Lower leg skin (tissue), 4 donors: Measurements from ENCODE around the gene PSME4. TPM values are rescaled to one million over a fixed set of nuclear protein-coding genes. Genes with fewer than 3 reads are reported as not detected.

Source experiments
- DNase-seq, 2 donors: peaks; one replicate each; pipeline ENCODE4 v3.0.0-alpha.2; 2019; ENCODE audit warnings: low spot score in 2 of 2
- H3K4me3 ChIP-seq: fragments of 200-600 bp; sonication (generic); 2 replicates; pipeline ENCODE4 v1.5.1; 2017; ENCODE audit warnings: mild to moderate bottlenecking, low read depth; ENCODE audit not compliant: poor library complexity, severe bottlenecking
- POLR2A ChIP-seq, 2 donors: fragments of 450-650 bp; IDR thresholded peaks; one replicate each; pipeline ENCODE4 v1.6.1; 2016 to 2017; ENCODE audit warnings: antibody characterized with exemption in 2 of 2, mild to moderate bottlenecking in 1 of 2, moderate library complexity in 1 of 2
- WGBS, 2 donors: methylation state at CpG; one replicate each; pipeline ENCODE4 v1.1.5; 2018; 5-methylcytosine and 5-hydroxymethylcytosine counted together
- intact Hi-C: fragments of 100-400 bp; cut with DNase I; formaldehyde crosslinking; loops from one replicate; pipeline ENCODE4 v1.15.0; 2023; ENCODE audit warnings: low total_unique reads
- total RNA-seq, 4 donors: library from RNA; depleted of rRNA; stranded (reverse); fragments of >200 nt; gene quantifications; one replicate each; pipeline ENCODE4 v1.1.0, GENCODE V29; 2016
- TF ChIP-seq, protein P1 (sequence below), 3 donors: fragments of 450-650 bp; IDR thresholded peaks; one replicate each; pipeline ENCODE4 v1.5.1; 2016; ENCODE audit warnings: antibody characterized with exemption in 3 of 3, mild to moderate bottlenecking in 3 of 3, moderate library complexity in 2 of 3

Gene PSME4
- total RNA-seq, 4 donors from 2014 or later: 29.7 to 42.2 (median 32.6) TPM

DNA sequence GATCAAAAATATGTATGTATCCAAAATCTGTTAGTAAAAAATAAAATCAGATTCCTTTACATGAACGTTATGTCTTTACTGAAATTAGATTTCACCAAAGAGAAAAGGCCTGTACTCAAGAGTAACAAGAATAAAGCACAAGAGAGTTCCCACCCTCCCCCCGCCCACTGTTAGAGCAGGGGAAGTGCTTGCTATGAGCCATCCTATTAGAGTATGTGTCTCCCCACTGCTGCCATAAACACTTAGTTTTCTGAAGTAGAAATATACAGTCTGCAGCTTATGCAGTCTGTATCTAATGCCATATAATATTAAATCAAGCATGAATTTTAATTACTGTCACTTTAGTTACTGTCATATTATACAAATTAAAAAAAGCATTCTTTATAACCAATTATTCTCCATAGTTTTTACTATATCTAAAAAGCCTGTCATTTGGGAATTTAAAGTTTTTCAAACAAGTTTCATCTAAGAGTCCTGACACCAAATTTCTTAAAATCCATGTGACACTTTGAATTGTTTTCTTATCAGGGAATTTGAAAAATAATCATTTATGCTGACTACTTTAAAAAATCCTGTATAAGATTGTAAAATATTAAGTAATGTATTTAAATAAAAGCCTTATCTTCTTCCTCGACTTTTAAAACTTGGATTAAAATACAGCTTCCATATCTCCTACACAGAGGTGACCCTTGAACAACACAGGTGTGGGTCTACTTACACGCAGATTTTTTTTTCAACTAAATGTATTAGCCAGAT is 59.2 kb downstream of the PSME4 start:
- no peak for DNase-seq
- WGBS, 2 donors: 92 to 94% methylated on average over 4 of the region's 4 CpGs
- no peak for TF ChIP-seq POLR2A (IDR thresholded peaks at IDR 0.05)
- TF ChIP-seq, protein P1, sequence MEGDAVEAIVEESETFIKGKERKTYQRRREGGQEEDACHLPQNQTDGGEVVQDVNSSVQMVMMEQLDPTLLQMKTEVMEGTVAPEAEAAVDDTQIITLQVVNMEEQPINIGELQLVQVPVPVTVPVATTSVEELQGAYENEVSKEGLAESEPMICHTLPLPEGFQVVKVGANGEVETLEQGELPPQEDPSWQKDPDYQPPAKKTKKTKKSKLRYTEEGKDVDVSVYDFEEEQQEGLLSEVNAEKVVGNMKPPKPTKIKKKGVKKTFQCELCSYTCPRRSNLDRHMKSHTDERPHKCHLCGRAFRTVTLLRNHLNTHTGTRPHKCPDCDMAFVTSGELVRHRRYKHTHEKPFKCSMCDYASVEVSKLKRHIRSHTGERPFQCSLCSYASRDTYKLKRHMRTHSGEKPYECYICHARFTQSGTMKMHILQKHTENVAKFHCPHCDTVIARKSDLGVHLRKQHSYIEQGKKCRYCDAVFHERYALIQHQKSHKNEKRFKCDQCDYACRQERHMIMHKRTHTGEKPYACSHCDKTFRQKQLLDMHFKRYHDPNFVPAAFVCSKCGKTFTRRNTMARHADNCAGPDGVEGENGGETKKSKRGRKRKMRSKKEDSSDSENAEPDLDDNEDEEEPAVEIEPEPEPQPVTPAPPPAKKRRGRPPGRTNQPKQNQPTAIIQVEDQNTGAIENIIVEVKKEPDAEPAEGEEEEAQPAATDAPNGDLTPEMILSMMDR (IDR thresholded peaks at IDR 0.05): no peak
- no peak overlapping the region for H3K4me3 ChIP-seq
- intact Hi-C loops: no loop called here

DNA sequence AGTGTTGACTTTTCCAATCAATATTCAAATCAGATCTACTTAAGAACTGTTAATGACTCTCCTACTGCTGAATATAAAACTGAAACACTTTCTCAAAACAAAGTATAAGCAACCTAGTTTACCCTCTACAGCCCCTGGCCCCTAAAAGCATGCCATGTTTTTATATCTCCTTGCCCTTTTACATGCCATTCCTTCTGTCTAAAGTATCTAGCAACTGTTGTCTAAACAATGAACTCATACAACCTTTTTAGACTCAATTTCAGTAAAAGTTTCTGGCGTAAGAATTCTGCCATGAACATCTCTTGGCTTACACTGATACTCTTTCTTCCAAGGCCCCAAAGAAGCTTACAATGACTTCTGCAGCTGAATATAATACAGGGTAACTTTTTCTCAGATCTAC is 63.2 kb downstream of the PSME4 start:
- no peak for DNase-seq
- no peak overlapping the region for H3K4me3 ChIP-seq
- intact Hi-C loops: no loop called here
- no peak for TF ChIP-seq POLR2A (IDR thresholded peaks at IDR 0.05)
- TF ChIP-seq, protein P1 (IDR thresholded peaks at IDR 0.05): no peak
- WGBS, 2 donors: 83% methylated on average over 1 of the region's 1 CpG

DNA sequence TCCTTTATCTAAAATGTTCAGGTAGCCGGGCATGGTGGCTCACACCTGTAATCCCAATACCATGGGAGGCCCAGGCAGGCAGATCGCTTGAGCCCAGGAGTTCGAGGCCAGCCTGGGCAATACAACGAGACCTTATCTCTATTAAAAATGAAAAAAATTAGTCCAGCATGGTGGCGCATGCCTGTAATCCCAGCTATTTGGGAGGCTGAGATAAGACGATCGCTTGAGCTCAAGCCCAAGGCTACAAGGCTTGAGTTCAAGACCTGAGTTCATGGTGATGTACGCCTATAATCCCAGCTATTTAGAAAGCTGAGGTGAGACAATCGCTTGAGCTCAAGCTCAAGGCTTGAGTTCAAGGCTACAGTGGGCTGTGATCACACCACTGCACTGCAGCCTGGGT is 65.4 kb downstream of the PSME4 start:
- intact Hi-C loops: no loop called here
- H3K4me3 ChIP-seq: no peak overlapping the region
- no peak for TF ChIP-seq POLR2A (IDR thresholded peaks at IDR 0.05)
- TF ChIP-seq, protein P1 (IDR thresholded peaks at IDR 0.05): no peak
- DNase-seq: no peak
- WGBS, 2 donors: 95 to 96% methylated on average over 9 of the region's 9 CpGs

DNA sequence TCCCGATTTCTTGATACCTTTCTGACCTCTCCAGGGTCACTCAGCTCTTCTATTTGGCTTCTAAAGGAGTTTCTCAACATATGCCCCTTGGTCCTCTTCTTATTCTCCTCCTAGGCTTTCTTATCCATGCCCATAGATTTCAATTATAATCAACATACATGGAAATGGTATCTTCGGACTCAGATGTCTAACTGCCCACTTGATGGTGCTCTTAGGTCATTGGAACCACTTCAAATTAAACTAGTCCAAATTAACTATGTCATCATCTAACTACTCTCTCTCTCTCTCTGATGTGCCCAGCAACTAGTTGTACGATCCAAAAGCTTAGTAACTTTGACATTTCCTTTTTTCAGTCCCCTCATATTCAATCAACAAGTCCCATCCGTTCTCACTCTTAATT is 67.8 kb downstream of the PSME4 start:
- no peak for DNase-seq
- intact Hi-C loops: no loop called here
- no peak overlapping the region for H3K4me3 ChIP-seq
- WGBS, 2 donors: 77 to 87% methylated on average over 4 of the region's 4 CpGs
- TF ChIP-seq, protein P1 (IDR thresholded peaks at IDR 0.05): no peak
- no peak for TF ChIP-seq POLR2A (IDR thresholded peaks at IDR 0.05)

DNA sequence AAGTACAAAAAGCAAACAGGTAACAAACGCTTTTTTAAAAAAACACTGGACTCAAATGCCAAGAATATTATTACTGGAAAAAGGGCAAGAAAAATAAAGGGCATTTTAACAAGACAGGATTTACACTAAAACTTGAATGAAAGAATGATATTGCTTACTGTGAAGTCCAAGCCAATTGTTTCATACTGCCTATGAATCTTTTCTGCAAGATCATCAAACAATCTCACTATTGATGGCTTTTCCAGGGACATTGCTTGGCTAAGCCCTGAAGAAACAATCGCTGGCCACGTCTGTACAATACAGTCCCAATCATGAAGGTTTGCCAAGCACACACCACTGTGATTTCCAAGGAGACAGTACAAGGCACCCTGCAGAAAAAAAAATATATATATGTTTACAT is 69.6 kb downstream of the PSME4 start:
- WGBS, 2 donors: 74 to 78% methylated on average over 3 of the region's 3 CpGs
- TF ChIP-seq, protein P1 (IDR thresholded peaks at IDR 0.05): no peak
- TF ChIP-seq POLR2A (IDR thresholded peaks at IDR 0.05): no peak
- no peak for DNase-seq
- no peak overlapping the region for H3K4me3 ChIP-seq
- intact Hi-C loops: no loop called here

DNA sequence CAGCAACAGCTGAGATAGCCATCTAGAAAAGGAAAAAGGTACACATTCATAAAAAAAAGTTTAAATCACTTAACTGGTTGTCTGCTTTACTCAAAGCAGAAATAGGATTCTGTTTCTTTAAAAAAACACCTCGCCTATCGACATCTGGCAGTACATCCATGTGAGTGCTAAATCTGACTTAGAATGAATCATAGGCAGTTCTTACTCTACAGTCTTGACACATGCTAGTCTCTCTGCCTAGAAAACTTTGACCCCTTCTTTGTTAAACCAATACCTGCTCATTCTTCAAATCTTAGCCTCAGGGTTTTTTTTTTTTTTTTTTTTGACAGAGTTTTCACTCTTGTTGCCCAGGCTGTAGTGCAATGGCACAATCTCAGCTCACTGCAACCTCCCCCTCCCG is 73.9 kb downstream of the PSME4 start:
- intact Hi-C loops: loop anchor here (10.0 kb wide), 1 partner anchor 92 kb away; no protein-coding TSS in a partner anchor
- DNase-seq: no peak
- H3K4me3 ChIP-seq: no peak overlapping the region
- TF ChIP-seq POLR2A (IDR thresholded peaks at IDR 0.05): no peak
- TF ChIP-seq, protein P1 (IDR thresholded peaks at IDR 0.05): no peak
- 41 to 43% methylated on average over 3 of the region's 3 CpGs for WGBS, 2 donors
